ENCODE data around the gene NAB2. TPM values are rescaled to one million over a fixed set of nuclear protein-coding genes. Genes with fewer than 3 reads are reported as not detected.

Gene NAB2
- polyA plus RNA-seq, 1 of the 3 experiments (the other 2 are of a cell fraction), result 23.7 TPM

DNA sequence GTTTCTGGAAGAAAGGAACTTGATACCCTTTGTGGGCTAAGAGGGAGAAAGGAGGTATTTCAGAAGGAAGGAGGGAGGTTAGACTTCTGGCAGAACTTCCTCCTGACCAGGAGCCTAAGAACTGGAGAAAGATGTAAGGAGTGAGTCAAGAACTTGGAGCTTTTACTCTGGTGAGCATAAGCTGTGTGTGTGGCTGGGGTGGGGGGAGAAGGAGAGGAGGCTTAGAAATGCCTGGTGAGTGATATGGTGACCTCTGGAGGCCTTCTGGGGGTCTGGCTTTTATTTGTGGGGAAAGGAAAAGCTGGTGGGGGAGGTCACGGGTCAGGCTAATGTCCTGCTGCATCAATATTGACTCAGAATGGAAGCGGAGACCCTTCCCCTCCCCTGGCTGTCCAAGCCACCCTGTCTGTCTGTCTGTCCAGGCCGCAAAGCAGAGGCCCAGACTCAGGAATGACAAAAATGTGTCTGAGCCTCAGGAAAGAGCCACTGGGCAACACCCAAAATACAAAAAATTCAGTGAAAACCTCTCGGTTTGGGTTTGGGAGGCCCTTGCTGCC is 44.2 kb downstream of the NAB2 start:
- POLR2A ChIA-PET, result interaction anchor here (1.4 kb wide), 1 partner anchor 43 kb away, joined by 7 read pairs; no protein-coding TSS in a partner anchor
- Histone ChIP-seq H3K36me3 (replicated peaks in 1 of 2; ENCODE audit: control insufficient read depth in 1 of 2, insufficient read depth in 2 of 2, low read length in 1 of 2) (no peaks in the 10 kb centered on the region), H2AFZ (ENCODE audit: low read depth) (no peak overlapping the region), H3K4me2 (peak overlapping the region; percentile 99), H3K9me3 (no peaks in the 10 kb centered on the region), H3K27ac (ENCODE audit: low read depth in 2 of 2, low read length in 1 of 2) (peak overlapping the region; percentile 30 to 45), H3K4me1 (ENCODE audit: control insufficient read depth in 1 of 2, insufficient read depth in 2 of 2, low read depth in 1 of 2, low read length in 1 of 2) (peaks cover 46 to 62% of the 10 kb centered on the region in 2 experiments), H3K79me2 (ENCODE audit: insufficient read depth) (peaks cover 79% of the 10 kb centered on the region), H4K20me1 (ENCODE audit: insufficient read depth) (peaks cover 58% of the 10 kb centered on the region), H3K4me3 (ENCODE audit: low read depth in 2 of 2, low read length in 1 of 2) (no peak overlapping the region), H3K9ac (no peak overlapping the region), H3F3A (replicated peaks; ENCODE audit: insufficient read depth) (no peaks in the 10 kb centered on the region), H3K27me3 (ENCODE audit: insufficient read depth) (no peaks in the 10 kb centered on the region), H3K9me2 (no peaks in the 10 kb centered on the region)
- TF ChIP-seq EZH2phosphoT487 (IDR thresholded peaks at IDR 0.05; ENCODE audit: borderline replicate concordance, low read depth) (no peak), RAD21 (IDR thresholded peaks at IDR 0.05; ENCODE audit: low read length) (no peak), EP300 (IDR thresholded peaks at IDR 0.05; ENCODE audit: borderline replicate concordance in 1 of 2, low read depth in 1 of 2, low read length in 1 of 2) (no peak)
- WGBS (ENCODE audit: low lambda C conversion rate), result 37% methylated on average over 4 of the region's 4 CpGs
- DNase-seq, result no peak
- CTCF ChIA-PET, result interaction anchor here (0.6 to 23.5 kb wide), 10 partner anchors 8 to 1012 kb away, joined by 3 to 643 read pairs (median 4); partner anchors contain the start of gene INHBC

DNA sequence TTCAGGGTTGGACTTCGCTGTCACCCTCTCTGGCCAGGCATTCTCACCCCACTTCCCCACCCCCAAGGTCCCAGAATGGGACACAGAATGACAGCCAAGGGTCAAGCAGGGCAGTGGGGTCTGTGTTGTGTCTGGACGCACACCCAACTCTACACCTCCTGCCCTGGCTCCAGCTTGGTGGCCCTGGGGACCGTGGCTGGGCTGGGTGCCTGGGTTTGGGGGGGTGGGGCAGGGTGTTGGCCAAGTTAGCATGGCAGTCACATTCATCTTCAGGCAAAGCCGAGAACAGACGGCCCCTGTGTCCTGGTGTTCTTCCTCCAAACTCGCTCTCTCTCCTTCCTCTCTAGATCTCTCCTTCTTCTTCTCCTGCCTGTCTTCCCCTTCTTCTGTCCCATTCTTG is 45.0 kb downstream of the NAB2 start:
- Histone ChIP-seq H2AFZ (ENCODE audit: low read depth) (no peak overlapping the region), H3K4me2 (no peak overlapping the region), H3K4me3 (ENCODE audit: low read depth in 2 of 2, low read length in 1 of 2) (no peak overlapping the region), H3K9me3 (no peaks in the 10 kb centered on the region), H3K27me3 (ENCODE audit: insufficient read depth) (no peaks in the 10 kb centered on the region), H3K36me3 (replicated peaks in 1 of 2; ENCODE audit: control insufficient read depth in 1 of 2, insufficient read depth in 2 of 2, low read length in 1 of 2) (peaks cover 0 to 6% of the 10 kb centered on the region in 2 experiments), H4K20me1 (ENCODE audit: insufficient read depth) (peaks cover 58% of the 10 kb centered on the region), H3K9ac (no peak overlapping the region), H3F3A (replicated peaks; ENCODE audit: insufficient read depth) (no peaks in the 10 kb centered on the region), H3K27ac (ENCODE audit: low read depth in 2 of 2, low read length in 1 of 2) (peak overlapping the region in 1 of 2 experiments; percentile 58; a peak in 2 of 4 replicates), H3K79me2 (ENCODE audit: insufficient read depth) (peaks cover 75% of the 10 kb centered on the region), H3K4me1 (ENCODE audit: control insufficient read depth in 1 of 2, insufficient read depth in 2 of 2, low read depth in 1 of 2, low read length in 1 of 2) (peaks cover 46 to 62% of the 10 kb centered on the region in 2 experiments), H3K9me2 (no peaks in the 10 kb centered on the region)
- CTCF ChIA-PET, result interaction anchor here (0.8 to 23.5 kb wide), 5 partner anchors 9 to 79 kb away, joined by 3 to 643 read pairs (median 6); no protein-coding TSS in a partner anchor
- POLR2A ChIA-PET, result no interaction called here
- DNase-seq, result no peak
- TF ChIP-seq YY1 (IDR thresholded peaks at IDR 0.05; ENCODE audit: low read depth) (no peak), POLR2AphosphoS5 (IDR thresholded peaks at IDR 0.05; ENCODE audit: low read depth, low read length) (no peak)
- TF ChIP-seq, protein P1, sequence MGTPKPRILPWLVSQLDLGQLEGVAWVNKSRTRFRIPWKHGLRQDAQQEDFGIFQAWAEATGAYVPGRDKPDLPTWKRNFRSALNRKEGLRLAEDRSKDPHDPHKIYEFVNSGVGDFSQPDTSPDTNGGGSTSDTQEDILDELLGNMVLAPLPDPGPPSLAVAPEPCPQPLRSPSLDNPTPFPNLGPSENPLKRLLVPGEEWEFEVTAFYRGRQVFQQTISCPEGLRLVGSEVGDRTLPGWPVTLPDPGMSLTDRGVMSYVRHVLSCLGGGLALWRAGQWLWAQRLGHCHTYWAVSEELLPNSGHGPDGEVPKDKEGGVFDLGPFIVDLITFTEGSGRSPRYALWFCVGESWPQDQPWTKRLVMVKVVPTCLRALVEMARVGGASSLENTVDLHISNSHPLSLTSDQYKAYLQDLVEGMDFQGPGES (IDR thresholded peaks at IDR 0.05; ENCODE audit: low read depth, low read length), result no peak
- 94% methylated on average over 6 of the region's 6 CpGs for WGBS (ENCODE audit: low lambda C conversion rate)

DNA sequence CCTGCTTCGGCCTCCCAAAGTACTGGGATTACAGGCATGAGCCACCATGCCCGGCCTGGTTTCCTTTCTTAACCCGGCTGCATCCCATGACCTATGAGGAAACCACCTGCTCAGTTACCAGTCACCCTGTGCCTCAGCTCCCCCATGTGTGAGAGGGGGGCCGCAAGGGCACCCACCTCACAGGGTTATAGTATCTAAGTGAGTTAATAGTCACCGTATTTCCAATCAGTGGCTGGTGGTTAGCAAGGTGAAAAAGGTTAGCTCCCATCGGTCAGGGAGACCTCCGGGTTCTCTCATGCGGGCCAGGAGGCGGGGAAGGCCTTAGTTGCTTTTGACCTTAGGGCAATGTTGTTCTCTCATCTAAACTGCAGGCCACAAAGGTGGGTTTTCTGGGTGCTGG is 46.0 kb downstream of the NAB2 start:
- Histone ChIP-seq H3K79me2 (ENCODE audit: insufficient read depth) (peaks cover 64% of the 10 kb centered on the region), H4K20me1 (ENCODE audit: insufficient read depth) (peaks cover 57% of the 10 kb centered on the region), H2AFZ (ENCODE audit: low read depth) (no peak overlapping the region), H3K36me3 (replicated peaks in 1 of 2; ENCODE audit: control insufficient read depth in 1 of 2, insufficient read depth in 2 of 2, low read length in 1 of 2) (peaks cover 0 to 16% of the 10 kb centered on the region in 2 experiments), H3K4me1 (ENCODE audit: control insufficient read depth in 1 of 2, insufficient read depth in 2 of 2, low read depth in 1 of 2, low read length in 1 of 2) (peaks cover 43 to 58% of the 10 kb centered on the region in 2 experiments), H3F3A (replicated peaks; ENCODE audit: insufficient read depth) (peaks cover 5% of the 10 kb centered on the region), H3K27me3 (ENCODE audit: insufficient read depth) (no peaks in the 10 kb centered on the region), H3K9me3 (no peaks in the 10 kb centered on the region), H3K4me3 (ENCODE audit: low read depth in 2 of 2, low read length in 1 of 2) (no peak overlapping the region), H3K9ac (no peak overlapping the region), H3K4me2 (0 out of 2 replicates have a peak overlapping the region, but pooled peaks have one; percentile 40), H3K27ac (ENCODE audit: low read depth in 2 of 2, low read length in 1 of 2) (peak overlapping the region in 1 of 2 experiments; percentile 73; a peak in 2 of 4 replicates), H3K9me2 (no peaks in the 10 kb centered on the region)
- 91% methylated on average over 4 of the region's 9 CpGs for WGBS (ENCODE audit: low lambda C conversion rate)
- ChIA-PET CTCF (interaction anchor here (0.6 to 23.5 kb wide), 8 partner anchors 11 to 496 kb away, joined by 3 to 643 read pairs (median 4); partner anchors contain the start of gene LRP1-AS), POLR2A (no interaction called here)
- no peak for DNase-seq
- TF ChIP-seq TEAD4 (IDR thresholded peaks at IDR 0.05; ENCODE audit: borderline replicate concordance, insufficient read depth), result no peak
- TF ChIP-seq MXI1 (IDR thresholded peaks at IDR 0.05; ENCODE audit: low read depth, low read length), result no peak
- no peak for TF ChIP-seq NFIC (IDR thresholded peaks at IDR 0.05; ENCODE audit: borderline replicate concordance)
- TF ChIP-seq TAF1 (IDR thresholded peaks at IDR 0.05; ENCODE audit: borderline replicate concordance, low read depth, low read length), result no peak
- TF ChIP-seq, protein P2, sequence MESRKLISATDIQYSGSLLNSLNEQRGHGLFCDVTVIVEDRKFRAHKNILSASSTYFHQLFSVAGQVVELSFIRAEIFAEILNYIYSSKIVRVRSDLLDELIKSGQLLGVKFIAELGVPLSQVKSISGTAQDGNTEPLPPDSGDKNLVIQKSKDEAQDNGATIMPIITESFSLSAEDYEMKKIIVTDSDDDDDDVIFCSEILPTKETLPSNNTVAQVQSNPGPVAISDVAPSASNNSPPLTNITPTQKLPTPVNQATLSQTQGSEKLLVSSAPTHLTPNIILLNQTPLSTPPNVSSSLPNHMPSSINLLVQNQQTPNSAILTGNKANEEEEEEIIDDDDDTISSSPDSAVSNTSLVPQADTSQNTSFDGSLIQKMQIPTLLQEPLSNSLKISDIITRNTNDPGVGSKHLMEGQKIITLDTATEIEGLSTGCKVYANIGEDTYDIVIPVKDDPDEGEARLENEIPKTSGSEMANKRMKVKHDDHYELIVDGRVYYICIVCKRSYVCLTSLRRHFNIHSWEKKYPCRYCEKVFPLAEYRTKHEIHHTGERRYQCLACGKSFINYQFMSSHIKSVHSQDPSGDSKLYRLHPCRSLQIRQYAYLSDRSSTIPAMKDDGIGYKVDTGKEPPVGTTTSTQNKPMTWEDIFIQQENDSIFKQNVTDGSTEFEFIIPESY (IDR thresholded peaks at IDR 0.05; ENCODE audit: borderline replicate concordance, low read depth), result no peak
- TF ChIP-seq, protein P1 (IDR thresholded peaks at IDR 0.05; ENCODE audit: low read depth, low read length), result no peak
